Regular cardiac myocyte (primary cell): ENCODE measurements around the gene GNRH2. TPM values are rescaled to one million over a fixed set of nuclear protein-coding genes. Genes with fewer than 3 reads are reported as not detected.

Source experiments
- total RNA-seq: library from RNA; depleted of rRNA; stranded (reverse); fragments of >200 nt; gene quantifications from 2 replicates; pipeline ENCODE4 v1.2.3, GENCODE V29; 2014

Gene GNRH2, protein sequence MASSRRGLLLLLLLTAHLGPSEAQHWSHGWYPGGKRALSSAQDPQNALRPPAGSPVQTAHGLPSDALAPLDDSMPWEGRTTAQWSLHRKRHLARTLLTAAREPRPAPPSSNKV
- 0.28 TPM in 1 of 2 replicates, not detected in the other for total RNA-seq

DNA sequence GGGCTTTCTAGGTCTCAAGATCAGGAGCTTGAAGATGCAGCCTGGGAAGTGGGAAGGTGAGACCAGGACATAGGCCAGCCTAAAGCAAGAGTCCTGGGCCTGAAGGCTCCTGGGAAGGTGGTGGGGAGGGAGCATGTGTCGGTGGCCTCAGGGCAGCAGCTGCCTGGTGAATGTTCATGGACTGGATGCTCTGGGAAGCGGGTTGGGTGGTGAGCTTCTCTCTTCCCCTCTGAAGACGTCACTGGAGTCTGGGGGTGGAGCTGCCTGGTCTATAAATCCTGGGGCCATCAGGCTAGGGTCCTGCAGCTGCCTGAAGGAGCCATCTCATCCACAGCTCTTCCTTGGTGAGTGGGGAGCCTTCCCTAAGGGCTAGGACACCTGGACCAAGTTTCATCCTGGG lies at the start of gene GNRH2:
Gene GNRH2, plus strand, starts transcription at position 301 of the 400 bp plus-strand sequence. CDS start 793 bp downstream, outside the sequence.

DNA sequence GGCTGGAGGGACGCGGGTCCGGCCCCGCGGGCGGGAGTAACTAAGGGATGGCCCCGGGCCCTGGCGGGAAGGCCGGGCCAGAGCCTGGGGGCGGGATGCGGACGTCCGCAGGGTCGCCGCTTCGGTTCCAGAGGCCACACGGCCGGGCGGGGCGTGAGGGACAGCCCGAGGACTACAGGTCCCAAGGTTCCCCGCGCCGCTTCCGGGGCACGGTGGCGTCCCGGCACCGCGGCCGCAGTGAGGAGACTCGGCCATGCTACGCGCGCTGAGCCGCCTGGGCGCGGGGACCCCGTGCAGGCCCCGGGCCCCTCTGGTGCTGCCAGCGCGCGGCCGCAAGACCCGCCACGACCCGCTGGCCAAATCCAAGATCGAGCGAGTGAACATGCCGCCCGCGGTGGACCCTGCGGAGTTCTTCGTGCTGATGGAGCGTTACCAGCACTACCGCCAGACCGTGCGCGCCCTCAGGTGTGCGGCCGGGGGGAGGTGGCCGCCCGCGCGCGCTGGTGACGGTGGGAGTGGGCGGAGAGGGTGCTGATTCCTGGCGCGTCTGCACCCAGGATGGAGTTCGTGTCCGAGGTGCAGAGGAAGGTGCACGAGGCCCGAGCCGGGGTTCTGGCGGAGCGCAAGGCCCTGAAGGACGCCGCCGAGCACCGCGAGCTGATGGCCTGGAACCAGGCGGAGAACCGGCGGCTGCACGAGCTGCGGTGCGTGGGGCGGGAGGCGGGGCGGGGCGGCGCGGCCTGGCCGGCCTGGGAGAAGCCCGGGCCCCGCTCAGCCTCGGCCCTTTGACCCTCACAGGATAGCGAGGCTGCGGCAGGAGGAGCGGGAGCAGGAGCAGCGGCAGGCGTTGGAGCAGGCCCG lies 2.6 kb downstream of the GNRH2 start, which contains the start of gene MRPS26:
Gene MRPS26, plus strand, starts transcription at position 237 of the 861 bp plus-strand sequence. Its CDS starts 17 bp downstream, at position 254.

DNA sequence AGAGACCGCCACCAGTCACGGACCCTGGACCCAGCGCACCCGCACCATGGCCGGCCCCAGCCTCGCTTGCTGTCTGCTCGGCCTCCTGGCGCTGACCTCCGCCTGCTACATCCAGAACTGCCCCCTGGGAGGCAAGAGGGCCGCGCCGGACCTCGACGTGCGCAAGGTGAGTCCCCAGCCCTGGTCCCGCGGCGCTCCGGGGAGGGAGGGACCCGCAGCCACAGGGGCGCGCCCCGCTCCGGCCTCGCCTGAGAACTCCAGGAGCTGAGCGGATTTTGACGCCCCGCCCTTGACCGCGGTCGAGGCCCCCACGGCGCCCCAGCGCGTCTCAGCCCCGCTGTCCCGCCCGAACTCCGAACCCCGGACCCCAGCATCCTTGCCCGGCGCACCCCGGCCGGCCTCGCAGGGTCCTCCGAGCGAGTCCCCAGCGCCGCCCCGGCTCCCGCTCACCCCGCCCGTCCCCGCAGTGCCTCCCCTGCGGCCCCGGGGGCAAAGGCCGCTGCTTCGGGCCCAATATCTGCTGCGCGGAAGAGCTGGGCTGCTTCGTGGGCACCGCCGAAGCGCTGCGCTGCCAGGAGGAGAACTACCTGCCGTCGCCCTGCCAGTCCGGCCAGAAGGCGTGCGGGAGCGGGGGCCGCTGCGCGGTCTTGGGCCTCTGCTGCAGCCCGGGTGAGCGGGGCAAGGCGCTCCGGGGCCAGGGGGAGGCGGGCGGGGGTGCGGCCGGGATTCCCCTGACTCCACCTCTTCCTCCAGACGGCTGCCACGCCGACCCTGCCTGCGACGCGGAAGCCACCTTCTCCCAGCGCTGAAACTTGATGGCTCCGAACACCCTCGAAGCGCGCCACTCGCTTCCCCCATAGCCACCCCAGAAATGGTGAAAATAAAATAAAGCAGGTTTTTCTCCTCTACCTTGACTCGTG lies 28.4 kb downstream of the GNRH2 start, which contains the start of gene OXT:
Gene OXT, plus strand, starts transcription at position 11 of the 920 bp plus-strand sequence. Its CDS starts 36 bp downstream, at position 47.

DNA sequence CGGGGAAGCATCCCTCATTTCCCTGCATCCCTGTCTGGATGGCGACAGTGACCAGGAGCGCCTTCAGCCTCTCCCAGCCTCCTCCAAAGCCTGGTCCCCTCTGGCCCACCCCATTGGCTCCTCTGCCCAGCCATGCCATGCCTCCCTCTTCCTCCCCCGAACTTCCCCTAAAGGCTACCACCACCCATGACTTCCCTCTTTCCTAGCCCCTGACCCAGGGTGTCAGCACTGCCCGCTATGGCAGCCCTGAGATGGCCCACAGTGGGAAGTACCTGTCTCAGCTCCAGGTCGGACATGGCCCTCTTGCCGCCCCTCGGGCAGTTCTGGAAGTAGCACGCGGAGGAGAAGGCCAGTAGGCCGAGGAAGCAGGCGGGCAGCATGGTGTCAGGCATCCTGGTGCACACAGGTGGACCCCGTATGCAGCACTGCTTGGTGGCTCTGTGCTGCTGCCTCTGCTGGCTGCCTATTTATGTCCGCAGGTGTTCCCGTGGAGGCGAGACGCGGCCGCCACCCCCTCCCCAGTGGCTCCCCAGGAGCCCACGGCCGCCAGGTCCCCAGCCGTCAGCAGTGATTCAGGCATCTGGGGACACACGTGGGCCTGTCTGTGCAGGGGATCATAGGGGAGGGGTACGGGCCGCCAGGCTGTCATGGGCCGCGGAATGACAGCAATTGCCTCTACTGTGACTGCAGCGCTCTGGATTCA lies 41.0 kb downstream of the GNRH2 start, which contains the start of gene AVP:
Gene AVP, minus strand, starts transcription at position 442 of the 703 bp plus-strand sequence. Its CDS starts 50 bp downstream, at position 392.

Other genes starting within 250 kb of the GNRH2 start
- gene CPXM1, start 243.0 kb upstream of the GNRH2 start, total RNA-seq: 0.19 and 0.28 TPM in 2 replicates
- gene C20orf141, start 228.6 kb upstream of the GNRH2 start, total RNA-seq: not detected in 2 replicates
- gene TMEM239, start 227.3 kb upstream of the GNRH2 start, total RNA-seq: not detected in 2 replicates
- 22.8 and 35.8 TPM in 2 replicates for gene PCED1A, start 203.0 kb upstream of the GNRH2 start, total RNA-seq
- gene VPS16, start 202.9 kb upstream of the GNRH2 start, total RNA-seq: 44.5 and 52.9 TPM in 2 replicates
- gene PTPRA, start 170.1 kb upstream of the GNRH2 start, total RNA-seq: 25.1 and 30.2 TPM in 2 replicates
- 35.5 and 56.7 TPM in 2 replicates for gene MRPS26, start 2.4 kb downstream of the GNRH2 start, total RNA-seq
- not detected in 2 replicates for gene OXT, start 28.0 kb downstream of the GNRH2 start, total RNA-seq
- gene AVP, start 41.1 kb downstream of the GNRH2 start, total RNA-seq: not detected in 2 replicates
- gene FASTKD5, start 116.2 kb downstream of the GNRH2 start, total RNA-seq: 9.0 and 15.7 TPM in 2 replicates
- 2.5 TPM in 2 replicates for gene UBOX5, start 116.2 kb downstream of the GNRH2 start, total RNA-seq
- 3.8 and 8.2 TPM in 2 replicates for gene LZTS3, start 129.9 kb downstream of the GNRH2 start, total RNA-seq
- gene DDRGK1, start 161.1 kb downstream of the GNRH2 start, total RNA-seq: 34.7 and 41.2 TPM in 2 replicates
- gene ITPA, start 165.9 kb downstream of the GNRH2 start, total RNA-seq: 21.4 and 53.7 TPM in 2 replicates
- gene SLC4A11, start 195.6 kb downstream of the GNRH2 start, total RNA-seq: 0.38 and 0.85 TPM in 2 replicates